Astrocyte of the cerebellum (primary cell): ENCODE measurements around the gene PCAT7.
"Not testable (repeated sequence)": the region's sequence is repeated elsewhere in the genome, so short reads cannot be mapped to it uniquely, and the experiment has no call there.

ENCODE experiments used
- DNase-seq: peaks from one replicate; pipeline ENCODE4 v3.0.0-alpha.2; 2011; ENCODE audit warnings: low read depth
- H3K4me3 ChIP-seq: 2 replicates; pipeline ENCODE4 v1.5.1; 2011; ENCODE audit warnings: mild to moderate bottlenecking, low read depth, low read length, moderate library complexity
- CTCF ChIP-seq: IDR thresholded peaks from 2 replicates; pipeline ENCODE4 v1.5.1; 2012; ENCODE audit warnings: low read length, low read depth, moderate library complexity, mild to moderate bottlenecking; ENCODE audit errors: missing control alignments
- in situ Hi-C: cut with HindIII; loops from 2 replicates; pipeline ENCODE4 v1.10.0; 2017; ENCODE audit warnings: low sequenced_read_pairs

The PCAT7 gene

GRCh38 chr9:94586316-94586715, 31.4 kb downstream of the PCAT7 start:
- in situ Hi-C loops, result no loop called here
- no peak for TF ChIP-seq CTCF
- DNase-seq, result no peak
- H3K4me3 ChIP-seq, result no peak overlapping the region

GRCh38 chr9:94586814-94587213, 31.9 kb downstream of the PCAT7 start:
- no peak for TF ChIP-seq CTCF
- DNase-seq, result no peak
- no peak overlapping the region for H3K4me3 ChIP-seq
- in situ Hi-C loops, result no loop called here

GRCh38 chr9:94588681-94589080, 33.8 kb downstream of the PCAT7 start:
- no peak for DNase-seq
- H3K4me3 ChIP-seq, result no peak overlapping the region
- TF ChIP-seq CTCF, result no peak
- in situ Hi-C loops, result no loop called here

GRCh38 chr9:94591046-94591545, 36.2 kb downstream of the PCAT7 start:
- DNase-seq, in situ Hi-C loops, H3K4me3 ChIP-seq: not testable (repeated sequence)

- no peak for TF ChIP-seq CTCF
- in situ Hi-C loops, result no loop called here
- no peak overlapping the region for H3K4me3 ChIP-seq
- DNase-seq, result no peak
These were observed 37.0 kb downstream of the PCAT7 start for GRCh38 chr9:94591876-94592275.

GRCh38 chr9:94592683-94593082, 37.8 kb downstream of the PCAT7 start:
- H3K4me3 ChIP-seq, in situ Hi-C loops, DNase-seq: not testable (repeated sequence)

GRCh38 chr9:94593459-94594345, 38.8 kb downstream of the PCAT7 start, which contains the start of gene FBP2:
FBP2 (minus strand) TSS chr9:94593824; CDS start chr9:94593726, 98 bp downstream.
- no peak within 1 kb of the TSS for H3K4me3 ChIP-seq
- TF ChIP-seq CTCF, result no peak
- in situ Hi-C loops, result no loop called here
- no peak for DNase-seq
